GM23338 (cell line): ENCODE measurements around the gene EHD4. TPM values are rescaled to one million over a fixed set of nuclear protein-coding genes. Genes with fewer than 3 reads are reported as not detected.

Experiments used
- ATAC-seq: fragments of 200-7000 bp; cut with Tn5 transposase; 3 replicates; pipeline ENCODE4 v1.9.1; 2020
- DNase-seq: peaks from one replicate; pipeline ENCODE4 v3.0.0-alpha.2; 2015; ENCODE audit warnings: low spot score
- H2AFZ ChIP-seq: fragments of 200-600 bp; sonication (generic); 2 replicates; pipeline ENCODE4 v1.8.0; 2016; ENCODE audit warnings: antibody characterized with exemption, mild to moderate bottlenecking, moderate library complexity
- H3F3A ChIP-seq: fragments of 200-600 bp; sonication (generic); replicated peaks from 2 replicates; pipeline ENCODE4 v1.8.0; 2017; ENCODE audit warnings: antibody characterized with exemption, mixed run types, low read depth
- H3K27ac ChIP-seq: fragments of 200-600 bp; sonication (generic); 2 replicates; pipeline ENCODE4 v1.6.1; 2016; ENCODE audit warnings: low read depth
- H3K27me3 ChIP-seq: fragments of 200-600 bp; sonication (generic); 2 replicates; pipeline ENCODE4 v1.8.0; 2016; ENCODE audit warnings: mild to moderate bottlenecking, mixed run types, moderate library complexity; ENCODE audit not compliant: insufficient read depth
- H3K36me3 ChIP-seq: fragments of 200-600 bp; sonication (generic); 2 replicates; pipeline ENCODE4 v1.8.0; 2016; ENCODE audit warnings: mild to moderate bottlenecking; ENCODE audit not compliant: insufficient read depth
- H3K4me1 ChIP-seq: fragments of 200-600 bp; sonication (generic); 2 replicates; pipeline ENCODE4 v1.8.0; 2016; ENCODE audit warnings: mild to moderate bottlenecking, moderate library complexity; ENCODE audit not compliant: insufficient read depth
- H3K4me2 ChIP-seq: fragments of 200-600 bp; sonication (generic); 2 replicates; pipeline ENCODE4 v1.7.1; 2017; ENCODE audit warnings: mixed run types
- H3K4me3 ChIP-seq: fragments of 200-600 bp; sonication (generic); 2 replicates; pipeline ENCODE4 v1.6.1; 2016; ENCODE audit warnings: mixed run types
- H3K79me2 ChIP-seq: fragments of 200-600 bp; sonication (generic); replicated peaks from 2 replicates; pipeline ENCODE4 v1.8.0; 2017; ENCODE audit warnings: mild to moderate bottlenecking; ENCODE audit not compliant: insufficient read depth
- H3K9me2 ChIP-seq: fragments of 200-600 bp; sonication (generic); 2 replicates; pipeline ENCODE4 v1.8.0; 2017; ENCODE audit not compliant: insufficient read depth
- H4K20me1 ChIP-seq: fragments of 200-600 bp; sonication (generic); replicated peaks from 2 replicates; pipeline ENCODE4 v1.8.0; 2017; ENCODE audit warnings: mild to moderate bottlenecking; ENCODE audit not compliant: insufficient read depth
- H3K27ac Mint-ChIP-seq: 2 replicates; pipeline ENCODE4 v1.8.0; 2020; ENCODE audit warnings: inconsistent platforms, mild to moderate bottlenecking, moderate library complexity, mixed read lengths
- H3K27me3 Mint-ChIP-seq: 3 replicates; pipeline ENCODE4 v1.8.0; 2022; ENCODE audit warnings: low read depth, mild to moderate bottlenecking, moderate library complexity, mixed read lengths, inconsistent platforms; ENCODE audit not compliant: insufficient read depth, poor library complexity
- H3K36me3 Mint-ChIP-seq: 3 replicates; pipeline ENCODE4 v1.8.0; 2021; ENCODE audit warnings: low read depth, mild to moderate bottlenecking, inconsistent platforms, moderate library complexity, mixed read lengths
- H3K4me1 Mint-ChIP-seq: 3 replicates; pipeline ENCODE4 v1.8.0; 2020; ENCODE audit warnings: mild to moderate bottlenecking, inconsistent platforms, mixed read lengths
- H3K4me3 Mint-ChIP-seq: 3 replicates; pipeline ENCODE4 v1.8.0; 2021; ENCODE audit warnings: moderate library complexity, mild to moderate bottlenecking, inconsistent platforms, mixed read lengths
- H3K9me3 Mint-ChIP-seq: 3 replicates; pipeline ENCODE4 v1.8.0; 2020; ENCODE audit warnings: moderate library complexity, mild to moderate bottlenecking, inconsistent platforms, mixed read lengths
- CREB1 ChIP-seq: fragments of 250-450 bp; sonication (Bioruptor Pico); IDR thresholded peaks from 2 replicates; pipeline ENCODE4 v1.5.0; 2020; ENCODE audit warnings: low read depth, mild to moderate bottlenecking, moderate library complexity
- EZH2phosphoT487 ChIP-seq: fragments of 200-600 bp; sonication (generic); IDR thresholded peaks from one replicate; pipeline ENCODE4 v1.8.1; 2018; ENCODE audit warnings: antibody characterized with exemption; ENCODE audit not compliant: unreplicated experiment
- JUNB ChIP-seq: IDR thresholded peaks from one replicate; pipeline ENCODE4 v1.6.1; 2016; ENCODE audit warnings: antibody characterized with exemption; ENCODE audit not compliant: unreplicated experiment
- NANOG ChIP-seq: IDR thresholded peaks from 2 replicates; pipeline ENCODE4 v1.6.1; 2016; ENCODE audit warnings: antibody characterized with exemption, borderline replicate concordance
- POLR2AphosphoS5 ChIP-seq: IDR thresholded peaks from 2 replicates; pipeline ENCODE4 v1.6.1; 2016; ENCODE audit warnings: antibody characterized with exemption, low read depth
- polyA plus RNA-seq: library from polyadenylated mRNA; unstranded; fragments of >200 nt; fragmentation: Nextera tagmentation; extraction: Ambion mirVana; gene quantifications from 2 replicates; pipeline ENCODE4 v1.2.1, GENCODE V29; 2016
- total RNA-seq: library from RNA; depleted of rRNA; stranded (reverse); fragments of >200 nt; shearing (Covaris generic); gene quantifications from 2 replicates; pipeline ENCODE4 v1.2.3, GENCODE V29; 2014
- TF ChIP-seq, protein P1 (sequence below): IDR thresholded peaks from one replicate; pipeline ENCODE4 v1.6.1; 2018; ENCODE audit warnings: antibody characterized with exemption; ENCODE audit not compliant: unreplicated experiment
- TF ChIP-seq, protein P2 (sequence below), 2 experiments: fragments of 200-600 bp in 1 of 2; sonication (generic) in 1 of 2; conservative IDR thresholded peaks; 2 replicates each; pipeline versions ENCODE4 v1.5.1 to v1.6.1; 2016 to 2017; ENCODE audit warnings: antibody characterized with exemption in 2 of 2, low read depth in 2 of 2, mild to moderate bottlenecking in 2 of 2, moderate library complexity in 1 of 2

The EHD4 gene
- total and polyA plus RNA-seq, 2 experiments from 2014 or later: 13.0 to 31.0 TPM

DNA sequence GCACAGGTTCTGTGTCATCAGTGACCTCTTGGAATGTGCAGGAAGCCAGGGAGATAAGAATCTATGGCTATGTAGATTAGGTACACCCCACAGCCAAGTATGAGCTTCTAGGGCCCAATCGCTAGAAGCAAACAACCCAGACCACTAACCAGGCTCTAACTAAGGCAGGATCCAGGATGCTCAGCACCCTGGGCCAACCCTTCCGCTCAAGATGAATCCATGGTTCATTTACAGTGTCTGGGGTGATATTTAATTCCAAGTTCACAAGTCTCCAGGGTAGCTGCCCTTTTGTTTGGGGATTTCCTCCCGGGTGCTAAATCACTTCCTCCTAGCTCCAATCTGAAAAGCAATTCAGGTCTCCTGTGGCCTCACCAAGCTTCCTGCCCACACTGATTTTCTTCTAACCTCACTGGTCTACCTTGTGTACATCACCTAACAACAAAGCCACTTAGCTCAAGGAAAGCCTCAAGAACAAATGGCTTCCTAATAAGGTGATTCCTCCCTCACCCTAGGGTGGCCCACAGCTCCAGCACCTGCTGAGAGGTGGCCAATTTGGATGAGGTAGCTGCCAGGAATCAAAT lies 2.4 kb downstream of the EHD4 start (continued):
- TF ChIP-seq, protein P1, sequence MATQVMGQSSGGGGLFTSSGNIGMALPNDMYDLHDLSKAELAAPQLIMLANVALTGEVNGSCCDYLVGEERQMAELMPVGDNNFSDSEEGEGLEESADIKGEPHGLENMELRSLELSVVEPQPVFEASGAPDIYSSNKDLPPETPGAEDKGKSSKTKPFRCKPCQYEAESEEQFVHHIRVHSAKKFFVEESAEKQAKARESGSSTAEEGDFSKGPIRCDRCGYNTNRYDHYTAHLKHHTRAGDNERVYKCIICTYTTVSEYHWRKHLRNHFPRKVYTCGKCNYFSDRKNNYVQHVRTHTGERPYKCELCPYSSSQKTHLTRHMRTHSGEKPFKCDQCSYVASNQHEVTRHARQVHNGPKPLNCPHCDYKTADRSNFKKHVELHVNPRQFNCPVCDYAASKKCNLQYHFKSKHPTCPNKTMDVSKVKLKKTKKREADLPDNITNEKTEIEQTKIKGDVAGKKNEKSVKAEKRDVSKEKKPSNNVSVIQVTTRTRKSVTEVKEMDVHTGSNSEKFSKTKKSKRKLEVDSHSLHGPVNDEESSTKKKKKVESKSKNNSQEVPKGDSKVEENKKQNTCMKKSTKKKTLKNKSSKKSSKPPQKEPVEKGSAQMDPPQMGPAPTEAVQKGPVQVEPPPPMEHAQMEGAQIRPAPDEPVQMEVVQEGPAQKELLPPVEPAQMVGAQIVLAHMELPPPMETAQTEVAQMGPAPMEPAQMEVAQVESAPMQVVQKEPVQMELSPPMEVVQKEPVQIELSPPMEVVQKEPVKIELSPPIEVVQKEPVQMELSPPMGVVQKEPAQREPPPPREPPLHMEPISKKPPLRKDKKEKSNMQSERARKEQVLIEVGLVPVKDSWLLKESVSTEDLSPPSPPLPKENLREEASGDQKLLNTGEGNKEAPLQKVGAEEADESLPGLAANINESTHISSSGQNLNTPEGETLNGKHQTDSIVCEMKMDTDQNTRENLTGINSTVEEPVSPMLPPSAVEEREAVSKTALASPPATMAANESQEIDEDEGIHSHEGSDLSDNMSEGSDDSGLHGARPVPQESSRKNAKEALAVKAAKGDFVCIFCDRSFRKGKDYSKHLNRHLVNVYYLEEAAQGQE: no peak
- TF ChIP-seq CREB1 (CRISPR knock-in tag): no peak
- TF ChIP-seq, protein P2, sequence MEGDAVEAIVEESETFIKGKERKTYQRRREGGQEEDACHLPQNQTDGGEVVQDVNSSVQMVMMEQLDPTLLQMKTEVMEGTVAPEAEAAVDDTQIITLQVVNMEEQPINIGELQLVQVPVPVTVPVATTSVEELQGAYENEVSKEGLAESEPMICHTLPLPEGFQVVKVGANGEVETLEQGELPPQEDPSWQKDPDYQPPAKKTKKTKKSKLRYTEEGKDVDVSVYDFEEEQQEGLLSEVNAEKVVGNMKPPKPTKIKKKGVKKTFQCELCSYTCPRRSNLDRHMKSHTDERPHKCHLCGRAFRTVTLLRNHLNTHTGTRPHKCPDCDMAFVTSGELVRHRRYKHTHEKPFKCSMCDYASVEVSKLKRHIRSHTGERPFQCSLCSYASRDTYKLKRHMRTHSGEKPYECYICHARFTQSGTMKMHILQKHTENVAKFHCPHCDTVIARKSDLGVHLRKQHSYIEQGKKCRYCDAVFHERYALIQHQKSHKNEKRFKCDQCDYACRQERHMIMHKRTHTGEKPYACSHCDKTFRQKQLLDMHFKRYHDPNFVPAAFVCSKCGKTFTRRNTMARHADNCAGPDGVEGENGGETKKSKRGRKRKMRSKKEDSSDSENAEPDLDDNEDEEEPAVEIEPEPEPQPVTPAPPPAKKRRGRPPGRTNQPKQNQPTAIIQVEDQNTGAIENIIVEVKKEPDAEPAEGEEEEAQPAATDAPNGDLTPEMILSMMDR (conservative IDR thresholded peaks at IDR 0.05; ENCODE audit: low read depth in 2 of 2): no peak
- TF ChIP-seq JUNB: no peak
- no peak for TF ChIP-seq NANOG

DNA sequence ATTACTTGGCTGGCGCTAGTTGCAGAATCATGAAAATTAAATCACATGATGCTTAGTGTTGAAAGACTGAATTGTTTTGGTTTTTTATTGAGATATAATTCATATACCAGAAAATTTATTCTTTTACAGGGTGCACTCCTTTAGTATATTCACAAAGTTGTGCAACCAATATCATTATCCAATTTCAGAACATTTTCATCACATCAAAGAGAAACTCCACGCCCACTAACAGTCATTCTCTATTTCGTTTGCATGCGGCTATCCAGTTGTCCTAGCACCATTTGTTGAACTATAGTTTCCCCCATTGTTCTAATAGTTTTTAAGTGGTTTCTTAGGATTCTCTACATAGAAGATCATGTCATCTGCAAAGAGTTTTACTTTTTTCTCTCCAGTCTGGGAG lies 3.7 kb downstream of the EHD4 start:
- Mint-ChIP-seq H3K27ac (no peak overlapping the region), H3K27me3 (peaks cover 2% of the 10 kb centered on the region), H3K36me3 (peaks cover 5% of the 10 kb centered on the region; the same call in 2 of the 3 replicates), H3K9me3 (no peaks in the 10 kb centered on the region), H3K4me1 (peaks cover 30% of the 10 kb centered on the region), H3K4me3 (no peak overlapping the region)
- Histone ChIP-seq H3K4me3 (no peak overlapping the region), H3K27me3 (no peaks in the 10 kb centered on the region), H3K36me3 (no peaks in the 10 kb centered on the region), H3K4me1 (peaks cover 18% of the 10 kb centered on the region), H3F3A (no peaks in the 10 kb centered on the region), H3K9me2 (no peaks in the 10 kb centered on the region), H3K4me2 (no peak overlapping the region), H3K27ac (no peak overlapping the region), H3K79me2 (peaks cover 73% of the 10 kb centered on the region), H2AFZ (no peak overlapping the region), H4K20me1 (peaks cover 34% of the 10 kb centered on the region)
- ATAC-seq: no peak
- DNase-seq: no peak
- TF ChIP-seq, protein P2 (conservative IDR thresholded peaks at IDR 0.05; ENCODE audit: low read depth in 2 of 2): no peak
- no peak for TF ChIP-seq POLR2AphosphoS5
- TF ChIP-seq NANOG: no peak
- TF ChIP-seq EZH2phosphoT487: no peak
